Right renal cortex interstitium (tissue), 3 donors: ENCODE data around the gene XAGE3. TPM values are rescaled to one million over a fixed set of nuclear protein-coding genes. Genes with fewer than 3 reads are reported as not detected.
"Not testable (repeated sequence)": the region's sequence is repeated elsewhere in the genome, so short reads cannot be mapped to it uniquely, and the experiment has no call there.

Experiments
- DNase-seq, 3 donors: peaks; one replicate each; pipeline ENCODE4 v3.0.0-alpha.2; 2013; ENCODE audit warnings: low read depth in 3 of 3, low spot score in 2 of 3
- polyA plus RNA-seq, 3 donors: library from polyadenylated mRNA; unstranded; fragments of 120-200 nt; gene quantifications; one replicate each; pipeline ENCODE4 v1.2.1, GENCODE V29; 2013; ENCODE audit not compliant: insufficient read length in 3 of 3

The XAGE3 gene
- polyA plus RNA-seq, 3 donors = not detected

- no peak for DNase-seq
Observed at GRCh38 chrX:52852110-52852860, 15.6 kb downstream of the XAGE3 start.

GRCh38 chrX:52843619-52844018 lies 24.3 kb downstream of the XAGE3 start:
- not testable (repeated sequence) for DNase-seq

- DNase-seq = no peak
Observed at GRCh38 chrX:52839137-52839536, 28.7 kb downstream of the XAGE3 start.

GRCh38 chrX:52830551-52830950 lies 37.3 kb downstream of the XAGE3 start:
- no peak for DNase-seq

GRCh38 chrX:52824608-52825007 lies 43.3 kb downstream of the XAGE3 start:
- no peak for DNase-seq

GRCh38 chrX:52821079-52821760 lies 46.7 kb downstream of the XAGE3 start:
- DNase-seq = no peak

GRCh38 chrX:52819788-52820187 lies 48.1 kb downstream of the XAGE3 start:
- DNase-seq = no peak

Other genes with a start within 250 kb of the XAGE3 start
- not detected for gene SSX7, start 213.2 kb downstream of the XAGE3 start, polyA plus RNA-seq
- gene SSX2, start 160.9 kb downstream of the XAGE3 start, polyA plus RNA-seq = not detected
- under 1 TPM in 1 of 3 donors, not detected in 2; 0.17 TPM for gene SSX2B, start 116.8 kb downstream of the XAGE3 start, polyA plus RNA-seq
- not detected for gene SPANXN5, start 70.7 kb downstream of the XAGE3 start, polyA plus RNA-seq
- gene XAGE5, start 56.8 kb downstream of the XAGE3 start, polyA plus RNA-seq = not detected
- 10 to 100 TPM in 2 of 3 donors, 1 to 10 TPM in 1; 9.9 to 17.5 (median 14.1) TPM for gene FAM156B, start 29.2 kb upstream of the XAGE3 start, polyA plus RNA-seq
- gene FAM156A, start 90.4 kb upstream of the XAGE3 start, polyA plus RNA-seq = 10 to 100 TPM; 16.7 to 21.7 (median 19.3) TPM
- gene GPR173, start 180.7 kb upstream of the XAGE3 start, polyA plus RNA-seq = 10 to 100 TPM; 13.1 TPM
- gene TSPYL2, start 214.3 kb upstream of the XAGE3 start, polyA plus RNA-seq = 10 to 100 TPM; 22.4 to 34.2 (median 28.2) TPM
- gene KANTR, start 226.1 kb upstream of the XAGE3 start, polyA plus RNA-seq = 10 to 100 TPM in 2 of 3 donors, 1 to 10 TPM in 1; 9.0 to 34.7 (median 10.2) TPM